Measurements from ENCODE around the gene HNMT. TPM values are rescaled to one million over a fixed set of nuclear protein-coding genes. Genes with fewer than 3 reads are reported as not detected.

Gene HNMT
- total and polyA plus RNA-seq, 2 of the 13 experiments (the other 11 are each of a cell fraction or from before 2014, with no cell fraction given), result 279 to 309 TPM

GRCh38 chr2:137942037-137942832 is 22.0 kb upstream of the HNMT start (continued):
- TF ChIP-seq MYPOP (CRISPR knock-in tag; IDR thresholded peaks at IDR 0.05) (no peak), KLF6 (CRISPR knock-in tag; IDR thresholded peaks at IDR 0.05) (0 out of 2 replicates have a peak, but pooled peaks have one; percentile 56), ZFY (CRISPR knock-in tag; IDR thresholded peaks at IDR 0.05) (peak; percentile 76), RFXANK (CRISPR knock-in tag; IDR thresholded peaks at IDR 0.05) (no peak), UBTF (CRISPR knock-in tag; IDR thresholded peaks at IDR 0.05) (no peak), KLF16 (CRISPR knock-in tag; IDR thresholded peaks at IDR 0.05) (peak in 1 of 2 experiments; percentile 24; a peak in 1 of 4 replicates), SMAD3 (CRISPR knock-in tag; IDR thresholded peaks at IDR 0.05) (no peak), ZNF609 (CRISPR knock-in tag; IDR thresholded peaks at IDR 0.05; ENCODE audit: borderline replicate concordance) (no peak; the same call in 1 of the 2 replicates), MAF1 (CRISPR knock-in tag; IDR thresholded peaks at IDR 0.05; ENCODE audit: borderline replicate concordance) (no peak), ZC3H4 (CRISPR knock-in tag; IDR thresholded peaks at IDR 0.05; ENCODE audit: borderline replicate concordance) (peak; percentile 99), FOXK1 (CRISPR knock-in tag; IDR thresholded peaks at IDR 0.05; ENCODE audit: borderline replicate concordance, low read depth) (peak; percentile 63; the same call in 1 of the 2 replicates), U2AF1 (optimal IDR thresholded peaks at IDR 0.05; ENCODE audit: low read depth, low read length) (no peak), ZBTB33 (CRISPR knock-in tag; IDR thresholded peaks at IDR 0.05) (no peak), TRIM24 (CRISPR knock-in tag; IDR thresholded peaks at IDR 0.05) (no peak), SALL1 (CRISPR knock-in tag; IDR thresholded peaks at IDR 0.05) (peak; percentile 86), HMG20A (CRISPR knock-in tag; IDR thresholded peaks at IDR 0.05; ENCODE audit: borderline replicate concordance) (no peak), ZNF772 (CRISPR knock-in tag; IDR thresholded peaks at IDR 0.05) (no peak), ZBTB43 (CRISPR knock-in tag; conservative IDR thresholded peaks at IDR 0.05) (no peak; the same call in 1 of the 2 replicates)

Measured in HepG2 (cell line).